Caco-2 (cell line): ENCODE measurements around the gene DBR1. TPM values are rescaled to one million over a fixed set of nuclear protein-coding genes. Genes with fewer than 3 reads are reported as not detected.
"Not testable (repeated sequence)": the region's sequence is repeated elsewhere in the genome, so short reads cannot be mapped to it uniquely, and the experiment has no call there.

Experiments used
- BruUV-seq: library from RNA; stranded (reverse); fragments of 400-500 nt; replicated peaks from 2 replicates; lab custom pipeline; 2021; lab: Mats Ljungman, UMichigan
- CTCF ChIA-PET: fragments of 300-600 bp; sonication (Branson Sonifier 250); formaldehyde crosslinking; loops from one replicate; lab custom pipeline; 2022; ENCODE audit warnings: antibody characterized with exemption; lab: Charles Lee
- POLR2A ChIA-PET: fragments of 300-600 bp; sonication (Branson Sonifier 250); formaldehyde crosslinking; loops from one replicate; lab custom pipeline; 2022; ENCODE audit warnings: antibody characterized with exemption; lab: Charles Lee
- DNase-seq, 2 experiments: peaks; one replicate each; pipeline versions ENCODE4 v3.0.0 to v3.0.0-alpha.2; 2020 to 2022
- H3K27me3 ChIP-seq: replicated peaks from 2 replicates; pipeline ENCODE4 v1.6.0; 2011; ENCODE audit warnings: low read length; ENCODE audit not compliant: control insufficient read depth, insufficient read depth
- H3K36me3 ChIP-seq: 2 replicates; pipeline ENCODE4 v1.5.1; 2011; ENCODE audit warnings: low read length; ENCODE audit not compliant: control insufficient read depth, insufficient read depth
- H3K4me1 ChIP-seq: fragments of 250-450 bp; sonication (Bioruptor Pico); 2 replicates; pipeline ENCODE4 v1.5.1; 2020; ENCODE audit warnings: mild to moderate bottlenecking
- H3K4me3 ChIP-seq: 2 replicates; pipeline ENCODE4 v1.5.1; 2011; ENCODE audit warnings: low read depth, mild to moderate bottlenecking, control low read depth, low read length
- H3K9me3 ChIP-seq: fragments of 250-450 bp; sonication (Bioruptor Pico); 2 replicates; pipeline ENCODE4 v1.5.1; 2020; ENCODE audit warnings: mild to moderate bottlenecking, moderate library complexity
- H3K27ac Mint-ChIP-seq: one replicate; pipeline ENCODE4 v1.8.0; 2022; ENCODE audit warnings: mixed read lengths; ENCODE audit not compliant: unreplicated experiment
- H3K27me3 Mint-ChIP-seq: one replicate; pipeline ENCODE4 v1.8.0; 2022; ENCODE audit warnings: mixed read lengths; ENCODE audit not compliant: insufficient read depth, unreplicated experiment
- H3K36me3 Mint-ChIP-seq: one replicate; pipeline ENCODE4 v1.8.0; 2022; ENCODE audit warnings: mild to moderate bottlenecking, mixed read lengths; ENCODE audit not compliant: insufficient read depth, unreplicated experiment
- H3K4me1 Mint-ChIP-seq: one replicate; pipeline ENCODE4 v1.8.0; 2022; ENCODE audit warnings: low read depth, mixed read lengths; ENCODE audit not compliant: unreplicated experiment
- H3K4me3 Mint-ChIP-seq: one replicate; pipeline ENCODE4 v1.8.0; 2022; ENCODE audit warnings: mild to moderate bottlenecking, moderate library complexity, mixed read lengths; ENCODE audit not compliant: unreplicated experiment
- H3K9me3 Mint-ChIP-seq: one replicate; pipeline ENCODE4 v1.8.0; 2022; ENCODE audit warnings: mixed read lengths; ENCODE audit not compliant: unreplicated experiment
- CTCF ChIP-seq, 2 experiments: fragments of 200-600 bp in 1 of 2; IDR thresholded peaks; 1 replicate in 1 of 2; 2 replicates in 1 of 2; pipeline versions ENCODE4 v1.5.1 to v1.8.0; 2011 to 2022; ENCODE audit warnings: antibody characterized with exemption in 1 of 2, control low read depth in 1 of 2, inconsistent platforms in 1 of 2, low read depth in 1 of 2, low read length in 1 of 2, mild to moderate bottlenecking in 1 of 2, moderate library complexity in 1 of 2; ENCODE audit not compliant: insufficient read depth in 1 of 2, severe bottlenecking in 1 of 2, unreplicated experiment in 1 of 2
- intact Hi-C: fragments of 100-400 bp; cut with micrococcal nuclease; formaldehyde crosslinking; loops from one replicate; pipeline ENCODE4 v1.10.0; 2022; ENCODE audit not compliant: unreplicated experiment
- total RNA-seq: library from RNA; stranded (reverse); gene quantifications from 2 replicates; pipeline ENCODE4 v1.2.3, GENCODE V29; 2022

DBR1 gene
- total RNA-seq, 1 experiment from 2014 or later, result 16.9 TPM

GRCh38 chr3:138148503-138148902 lies 26.2 kb downstream of the DBR1 start:
- Histone ChIP-seq H3K4me3 (no peak overlapping the region), H3K9me3 (peaks cover 7% of the 10 kb centered on the region; the same call in 1 of the 2 replicates), H3K4me1 (no peaks in the 10 kb centered on the region), H3K36me3 (no peaks in the 10 kb centered on the region), H3K27me3 (no peaks in the 10 kb centered on the region)
- no TSS peak for BruUV-seq
- Mint-ChIP-seq H3K9me3 (peaks cover 6% of the 10 kb centered on the region), H3K4me3 (no peak overlapping the region), H3K27ac (no peak overlapping the region), H3K27me3 (no peaks in the 10 kb centered on the region), H3K4me1 (no peaks in the 10 kb centered on the region), H3K36me3 (peaks cover 3% of the 10 kb centered on the region)
- POLR2A ChIA-PET, result no interaction called here
- TF ChIP-seq CTCF (IDR thresholded peaks at IDR 0.05; ENCODE audit: insufficient read depth in 1 of 2, low read depth in 1 of 2, low read length in 1 of 2, severe bottlenecking in 1 of 2, unreplicated experiment in 1 of 2), result no peak
- DNase-seq, result no peak
- intact Hi-C loops, result no loop called here
- CTCF ChIA-PET, result interaction anchor here (0.6 to 1.5 kb wide), 2 partner anchors 12 to 33 kb away, joined by 3 to 5 read pairs; partner anchors contain the start of gene DZIP1L

GRCh38 chr3:138142181-138142580 lies 32.5 kb downstream of the DBR1 start:
- BruUV-seq, H3K36me3 Mint-ChIP-seq: not testable (repeated sequence)

GRCh38 chr3:138140940-138141339 lies 33.8 kb downstream of the DBR1 start:
- peaks cover 10% of the 10 kb centered on the region for H3K9me3 Mint-ChIP-seq
- H3K4me3 ChIP-seq, result no peak overlapping the region
- POLR2A ChIA-PET, result no interaction called here
- BruUV-seq, result no TSS peak
- no peaks in the 10 kb centered on the region for H3K4me1 ChIP-seq
- intact Hi-C loops, result no loop called here
- no peak overlapping the region for H3K27ac Mint-ChIP-seq
- no peaks in the 10 kb centered on the region for H3K36me3 Mint-ChIP-seq
- DNase-seq, result no peak
- no peaks in the 10 kb centered on the region for H3K27me3 ChIP-seq
- TF ChIP-seq CTCF (IDR thresholded peaks at IDR 0.05; ENCODE audit: insufficient read depth in 1 of 2, low read depth in 1 of 2, low read length in 1 of 2, severe bottlenecking in 1 of 2, unreplicated experiment in 1 of 2), result no peak
- peaks cover 7% of the 10 kb centered on the region; the same call in 1 of the 2 replicates for H3K9me3 ChIP-seq
- peaks cover 7% of the 10 kb centered on the region for H3K4me1 Mint-ChIP-seq
- CTCF ChIA-PET, result no interaction called here
- no peak overlapping the region for H3K4me3 Mint-ChIP-seq
- no peaks in the 10 kb centered on the region for H3K36me3 ChIP-seq
- H3K27me3 Mint-ChIP-seq, result peaks cover 2% of the 10 kb centered on the region

More at GRCh38 chr3:138142181-138142580, 32.5 kb downstream of the DBR1 start:
- CTCF ChIA-PET, DNase-seq, H3K36me3 ChIP-seq, H3K4me1 Mint-ChIP-seq, H3K27ac Mint-ChIP-seq, H3K4me3 Mint-ChIP-seq, H3K4me1 ChIP-seq, H3K4me3 ChIP-seq, H3K27me3 Mint-ChIP-seq, H3K27me3 ChIP-seq, H3K9me3 ChIP-seq, POLR2A ChIA-PET, intact Hi-C loops: not testable (repeated sequence)
- H3K9me3 Mint-ChIP-seq, result peaks cover 10% of the 10 kb centered on the region
